Stimulated activated memory B cell treated with anti-CD40 and anti-IgM and Interleukin-4, amounts not matched to agents 10 μg/mL and 1 μg/mL and 100 μg/mL, for 72 hours (primary cell): ENCODE measurements around the gene HDAC4.
A peak's percentile ranks its signal among the peaks of the same experiment; 100 is the strongest.

Experiments
- ATAC-seq: fragments of 150-1000 bp; cut with Tn5 transposase; 2 replicates; pipeline ENCODE4 v1.10.0; 2021
- H3K27ac Mint-ChIP-seq: one replicate; pipeline ENCODE4 v1.8.0; 2022; ENCODE audit warnings: mild to moderate bottlenecking, mixed read lengths
- H3K27me3 Mint-ChIP-seq: one replicate; pipeline ENCODE4 v1.8.0; 2022; ENCODE audit warnings: mixed read lengths
- H3K36me3 Mint-ChIP-seq: one replicate; pipeline ENCODE4 v1.8.0; 2022; ENCODE audit warnings: mixed read lengths
- H3K4me1 Mint-ChIP-seq: one replicate; pipeline ENCODE4 v1.8.0; 2022; ENCODE audit warnings: mixed read lengths
- H3K4me3 Mint-ChIP-seq: one replicate; pipeline ENCODE4 v1.8.0; 2022; ENCODE audit warnings: mild to moderate bottlenecking, moderate library complexity, mixed read lengths
- H3K9me3 Mint-ChIP-seq: one replicate; pipeline ENCODE4 v1.8.0; 2022; ENCODE audit warnings: mixed read lengths

Gene HDAC4

GRCh38 chr2:239294571-239295054 lies 106.2 kb downstream of the HDAC4 start:
- ATAC-seq, result no peak
- Mint-ChIP-seq H3K4me3 (no peak overlapping the region), H3K36me3 (no peaks in the 10 kb centered on the region), H3K9me3 (no peaks in the 10 kb centered on the region), H3K27ac (peak overlapping the region; percentile 54), H3K27me3 (no peaks in the 10 kb centered on the region), H3K4me1 (peaks cover 74% of the 10 kb centered on the region)

- peak; percentile 95 for ATAC-seq
- H3K36me3 Mint-ChIP-seq, result no peaks in the 10 kb centered on the region
- H3K27ac Mint-ChIP-seq, result peak overlapping the region; percentile 54
- no peaks in the 10 kb centered on the region for H3K27me3 Mint-ChIP-seq
- peaks cover 81% of the 10 kb centered on the region for H3K4me1 Mint-ChIP-seq
- peak overlapping the region; percentile 44 for H3K4me3 Mint-ChIP-seq
- no peaks in the 10 kb centered on the region for H3K9me3 Mint-ChIP-seq
These were observed 106.9 kb downstream of the HDAC4 start for GRCh38 chr2:239293775-239294430.

- Mint-ChIP-seq H3K36me3 (no peaks in the 10 kb centered on the region), H3K27me3 (no peaks in the 10 kb centered on the region), H3K9me3 (no peaks in the 10 kb centered on the region), H3K4me3 (no peak overlapping the region), H3K27ac (no peak overlapping the region), H3K4me1 (peaks cover 83% of the 10 kb centered on the region)
- ATAC-seq, result no peak
These were observed 107.7 kb downstream of the HDAC4 start for GRCh38 chr2:239292959-239293774.

- peaks cover 81% of the 10 kb centered on the region for H3K4me1 Mint-ChIP-seq
- no peaks in the 10 kb centered on the region for H3K36me3 Mint-ChIP-seq
- H3K4me3 Mint-ChIP-seq, result no peak overlapping the region
- H3K9me3 Mint-ChIP-seq, result no peaks in the 10 kb centered on the region
- peaks cover 5% of the 10 kb centered on the region for H3K27me3 Mint-ChIP-seq
- H3K27ac Mint-ChIP-seq, result peak overlapping the region; percentile 24
- ATAC-seq, result no peak
These were observed 108.3 kb downstream of the HDAC4 start for GRCh38 chr2:239292531-239292930.

- Mint-ChIP-seq H3K36me3 (no peaks in the 10 kb centered on the region), H3K27ac (peak overlapping the region; percentile 24), H3K4me3 (no peak overlapping the region), H3K4me1 (peaks cover 83% of the 10 kb centered on the region), H3K27me3 (peaks cover 13% of the 10 kb centered on the region), H3K9me3 (no peaks in the 10 kb centered on the region)
- peak; percentile 77 for ATAC-seq
These were observed 109.1 kb downstream of the HDAC4 start for GRCh38 chr2:239291475-239292350.

GRCh38 chr2:239290618-239291474 lies 110.0 kb downstream of the HDAC4 start:
- H3K27me3 Mint-ChIP-seq, result peaks cover 22% of the 10 kb centered on the region
- H3K4me3 Mint-ChIP-seq, result no peak overlapping the region
- peaks cover 82% of the 10 kb centered on the region for H3K4me1 Mint-ChIP-seq
- no peak for ATAC-seq
- no peaks in the 10 kb centered on the region for H3K9me3 Mint-ChIP-seq
- H3K36me3 Mint-ChIP-seq, result no peaks in the 10 kb centered on the region
- no peak overlapping the region for H3K27ac Mint-ChIP-seq

GRCh38 chr2:239289545-239289944 lies 111.3 kb downstream of the HDAC4 start:
- Mint-ChIP-seq H3K4me3 (peak overlapping the region; percentile 1), H3K36me3 (no peaks in the 10 kb centered on the region), H3K27me3 (peaks cover 22% of the 10 kb centered on the region), H3K27ac (peak overlapping the region; percentile 70), H3K9me3 (no peaks in the 10 kb centered on the region), H3K4me1 (peaks cover 88% of the 10 kb centered on the region)
- peak; percentile 49 for ATAC-seq

- Mint-ChIP-seq H3K27me3 (peaks cover 22% of the 10 kb centered on the region), H3K4me3 (no peak overlapping the region)
These were observed 111.8 kb downstream of the HDAC4 start for GRCh38 chr2:239288951-239289511.

GRCh38 chr2:239288237-239288636 lies 112.6 kb downstream of the HDAC4 start:
- peaks cover 22% of the 10 kb centered on the region for H3K27me3 Mint-ChIP-seq
- peaks cover 78% of the 10 kb centered on the region for H3K4me1 Mint-ChIP-seq
- H3K27ac Mint-ChIP-seq, result no peak overlapping the region
- ATAC-seq, result no peak
- no peak overlapping the region for H3K4me3 Mint-ChIP-seq
- H3K36me3 Mint-ChIP-seq, result peaks cover 5% of the 10 kb centered on the region
- no peaks in the 10 kb centered on the region for H3K9me3 Mint-ChIP-seq

More at GRCh38 chr2:239288951-239289511, 111.8 kb downstream of the HDAC4 start:
- ATAC-seq, result peak; percentile 40
- Mint-ChIP-seq H3K27ac (peak overlapping the region; percentile 70), H3K9me3 (no peaks in the 10 kb centered on the region), H3K36me3 (no peaks in the 10 kb centered on the region), H3K4me1 (peaks cover 83% of the 10 kb centered on the region)

- Mint-ChIP-seq H3K27me3 (peaks cover 22% of the 10 kb centered on the region), H3K36me3 (peaks cover 5% of the 10 kb centered on the region), H3K4me1 (peaks cover 73% of the 10 kb centered on the region), H3K4me3 (no peak overlapping the region), H3K9me3 (no peaks in the 10 kb centered on the region), H3K27ac (peak overlapping the region; percentile 3)
- no peak for ATAC-seq
These were observed 113.4 kb downstream of the HDAC4 start for GRCh38 chr2:239287461-239287860.

GRCh38 chr2:239286901-239287300 lies 113.9 kb downstream of the HDAC4 start:
- Mint-ChIP-seq H3K27me3 (peaks cover 22% of the 10 kb centered on the region), H3K4me1 (peaks cover 67% of the 10 kb centered on the region), H3K4me3 (no peak overlapping the region), H3K36me3 (peaks cover 5% of the 10 kb centered on the region), H3K9me3 (no peaks in the 10 kb centered on the region), H3K27ac (peak overlapping the region; percentile 3)
- no peak for ATAC-seq

- peaks cover 57% of the 10 kb centered on the region for H3K4me1 Mint-ChIP-seq
- H3K27me3 Mint-ChIP-seq, result peaks cover 22% of the 10 kb centered on the region
- no peak overlapping the region for H3K4me3 Mint-ChIP-seq
- H3K36me3 Mint-ChIP-seq, result peaks cover 5% of the 10 kb centered on the region
- no peak for ATAC-seq
- no peak overlapping the region for H3K27ac Mint-ChIP-seq
- H3K9me3 Mint-ChIP-seq, result no peaks in the 10 kb centered on the region
These were observed 114.9 kb downstream of the HDAC4 start for GRCh38 chr2:239285932-239286230.

GRCh38 chr2:239285071-239285931 lies 115.5 kb downstream of the HDAC4 start:
- Mint-ChIP-seq H3K4me1 (peaks cover 51% of the 10 kb centered on the region), H3K27me3 (peaks cover 22% of the 10 kb centered on the region), H3K4me3 (peak overlapping the region; percentile 54), H3K36me3 (peaks cover 5% of the 10 kb centered on the region), H3K27ac (peak overlapping the region; percentile 43), H3K9me3 (no peaks in the 10 kb centered on the region)
- peak; percentile 91 for ATAC-seq
